WERI-Rb-1 (cell line): ENCODE measurements around the gene RPP30.

Source experiments
- DNase-seq: peaks from one replicate; pipeline ENCODE4 v3.0.0-alpha.2; 2020
- H3K27ac ChIP-seq: fragments of 250-450 bp; sonication (Bioruptor Pico); 2 replicates; pipeline ENCODE4 v1.5.1; 2020; ENCODE audit warnings: mild to moderate bottlenecking, moderate library complexity
- H3K27me3 ChIP-seq: fragments of 250-450 bp; sonication (Bioruptor Pico); 2 replicates; pipeline ENCODE4 v1.5.1; 2021; ENCODE audit warnings: mild to moderate bottlenecking, low read depth, moderate library complexity; ENCODE audit not compliant: insufficient read depth, severe bottlenecking
- H3K36me3 ChIP-seq: fragments of 250-450 bp; sonication (Bioruptor Pico); 2 replicates; pipeline ENCODE4 v1.5.1; 2020; ENCODE audit warnings: mild to moderate bottlenecking, moderate library complexity
- H3K4me3 ChIP-seq: 2 replicates; pipeline ENCODE4 v1.5.1; 2011; ENCODE audit warnings: low read depth, mild to moderate bottlenecking, control low read depth, low read length
- H3K9me3 ChIP-seq: fragments of 250-450 bp; sonication (Bioruptor Pico); 2 replicates; pipeline ENCODE4 v1.5.1; 2021; ENCODE audit warnings: mild to moderate bottlenecking, moderate library complexity; ENCODE audit not compliant: severe bottlenecking
- TF ChIP-seq, protein P1 (sequence below): IDR thresholded peaks from 2 replicates; pipeline ENCODE4 v1.5.1; 2011; ENCODE audit warnings: low read depth, mild to moderate bottlenecking, control low read depth, inconsistent platforms, low read length

Gene RPP30

DNA sequence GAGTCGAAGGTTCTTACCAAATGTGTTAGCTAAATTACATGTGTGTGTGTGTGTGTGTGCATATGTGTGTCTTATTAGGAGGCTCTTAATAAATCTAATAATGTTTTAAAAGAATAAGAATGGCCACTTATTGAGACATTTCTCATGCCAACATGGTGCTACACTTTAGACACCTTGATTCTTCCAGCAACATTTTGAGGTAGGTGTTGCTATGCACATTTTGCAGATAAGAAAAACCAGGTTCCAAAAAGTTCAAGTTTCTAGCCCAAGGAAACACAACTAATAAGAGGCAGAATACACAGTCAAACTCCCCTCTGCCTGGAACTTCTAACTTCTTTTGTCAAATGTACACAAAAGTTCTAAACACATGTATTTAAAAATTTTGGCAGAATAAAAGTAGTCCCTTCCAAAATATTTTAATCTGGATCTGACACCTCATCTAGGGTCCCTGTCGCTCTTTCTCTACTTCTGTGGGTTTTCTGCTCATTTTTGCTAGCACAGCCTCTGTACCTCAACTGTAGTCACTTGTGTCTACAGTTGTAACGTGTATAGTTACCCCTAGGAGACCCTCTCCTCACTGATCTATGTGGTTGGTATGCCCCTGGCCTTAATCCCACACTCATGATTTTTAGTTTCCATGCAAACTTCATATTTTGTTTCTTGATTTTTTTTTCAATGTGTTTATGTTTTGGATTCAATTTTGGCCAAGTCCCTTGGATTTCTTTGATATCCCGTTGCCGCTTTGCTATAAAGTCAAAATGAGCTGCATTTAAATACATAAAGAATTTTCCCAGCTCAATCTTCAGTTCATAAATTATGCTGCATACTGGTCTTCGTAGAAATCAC is 44.8 kb downstream of the RPP30 start:
- Histone ChIP-seq H3K27me3 (no peaks in the 10 kb centered on the region), H3K27ac (no peak overlapping the region), H3K36me3 (no peaks in the 10 kb centered on the region), H3K4me3 (no peak overlapping the region), H3K9me3 (no peaks in the 10 kb centered on the region)
- DNase-seq, result no peak
- TF ChIP-seq, protein P1, sequence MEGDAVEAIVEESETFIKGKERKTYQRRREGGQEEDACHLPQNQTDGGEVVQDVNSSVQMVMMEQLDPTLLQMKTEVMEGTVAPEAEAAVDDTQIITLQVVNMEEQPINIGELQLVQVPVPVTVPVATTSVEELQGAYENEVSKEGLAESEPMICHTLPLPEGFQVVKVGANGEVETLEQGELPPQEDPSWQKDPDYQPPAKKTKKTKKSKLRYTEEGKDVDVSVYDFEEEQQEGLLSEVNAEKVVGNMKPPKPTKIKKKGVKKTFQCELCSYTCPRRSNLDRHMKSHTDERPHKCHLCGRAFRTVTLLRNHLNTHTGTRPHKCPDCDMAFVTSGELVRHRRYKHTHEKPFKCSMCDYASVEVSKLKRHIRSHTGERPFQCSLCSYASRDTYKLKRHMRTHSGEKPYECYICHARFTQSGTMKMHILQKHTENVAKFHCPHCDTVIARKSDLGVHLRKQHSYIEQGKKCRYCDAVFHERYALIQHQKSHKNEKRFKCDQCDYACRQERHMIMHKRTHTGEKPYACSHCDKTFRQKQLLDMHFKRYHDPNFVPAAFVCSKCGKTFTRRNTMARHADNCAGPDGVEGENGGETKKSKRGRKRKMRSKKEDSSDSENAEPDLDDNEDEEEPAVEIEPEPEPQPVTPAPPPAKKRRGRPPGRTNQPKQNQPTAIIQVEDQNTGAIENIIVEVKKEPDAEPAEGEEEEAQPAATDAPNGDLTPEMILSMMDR, result no peak

DNA sequence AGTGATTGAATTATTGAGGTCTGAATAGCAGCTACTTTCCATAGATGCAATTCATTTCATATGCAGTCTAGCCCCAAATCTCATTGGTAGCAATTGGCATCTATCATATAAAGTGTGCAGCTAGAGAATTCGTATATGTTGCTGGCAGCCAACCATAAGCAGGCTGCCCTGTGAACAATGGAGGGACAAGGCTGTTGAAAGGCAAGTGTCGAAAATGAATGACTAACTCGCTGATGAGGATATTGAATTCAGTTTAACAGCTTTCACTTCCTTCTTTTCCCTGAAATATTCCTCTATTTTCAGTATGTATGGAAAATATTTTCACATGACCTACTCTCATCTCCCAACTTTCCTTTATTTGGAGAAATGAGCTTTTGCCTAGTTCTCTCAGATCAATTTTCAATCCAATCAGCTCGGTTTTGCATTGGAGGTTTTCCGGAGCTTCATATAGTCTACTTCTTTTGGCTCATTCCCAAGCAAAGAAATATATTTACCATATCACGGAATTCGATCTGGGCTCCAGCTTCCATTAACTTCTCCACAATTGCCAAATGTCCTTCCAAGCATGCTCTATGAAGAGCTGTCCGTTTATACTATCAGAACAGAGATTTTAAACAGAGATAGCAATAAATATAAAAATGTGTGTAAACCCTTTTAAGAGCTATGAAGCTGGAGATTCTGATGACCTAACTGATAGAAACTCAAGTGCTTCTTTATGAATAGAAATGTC is 45.6 kb downstream of the RPP30 start:
- Histone ChIP-seq H3K27ac (no peak overlapping the region), H3K9me3 (no peaks in the 10 kb centered on the region), H3K4me3 (no peak overlapping the region), H3K27me3 (no peaks in the 10 kb centered on the region), H3K36me3 (no peaks in the 10 kb centered on the region)
- TF ChIP-seq, protein P1, result no peak
- DNase-seq, result no peak

DNA sequence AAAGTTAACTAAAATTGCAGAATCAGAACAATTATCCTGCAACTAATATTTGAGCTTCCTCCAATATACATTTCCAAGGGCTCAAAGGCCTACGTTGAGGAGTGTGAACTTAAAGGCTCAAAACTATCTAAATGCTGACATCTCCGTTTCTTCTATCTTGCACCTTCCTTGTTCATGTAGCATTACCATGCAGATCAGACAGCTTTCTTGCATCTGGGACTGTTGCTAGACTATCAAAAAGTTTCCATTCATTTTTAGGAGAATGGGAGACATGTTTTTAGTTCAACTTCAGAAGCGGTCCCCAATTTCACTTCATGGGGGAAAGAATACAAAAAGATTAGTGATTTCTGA is 46.2 kb downstream of the RPP30 start:
- TF ChIP-seq, protein P1, result no peak
- DNase-seq, result no peak

DNA sequence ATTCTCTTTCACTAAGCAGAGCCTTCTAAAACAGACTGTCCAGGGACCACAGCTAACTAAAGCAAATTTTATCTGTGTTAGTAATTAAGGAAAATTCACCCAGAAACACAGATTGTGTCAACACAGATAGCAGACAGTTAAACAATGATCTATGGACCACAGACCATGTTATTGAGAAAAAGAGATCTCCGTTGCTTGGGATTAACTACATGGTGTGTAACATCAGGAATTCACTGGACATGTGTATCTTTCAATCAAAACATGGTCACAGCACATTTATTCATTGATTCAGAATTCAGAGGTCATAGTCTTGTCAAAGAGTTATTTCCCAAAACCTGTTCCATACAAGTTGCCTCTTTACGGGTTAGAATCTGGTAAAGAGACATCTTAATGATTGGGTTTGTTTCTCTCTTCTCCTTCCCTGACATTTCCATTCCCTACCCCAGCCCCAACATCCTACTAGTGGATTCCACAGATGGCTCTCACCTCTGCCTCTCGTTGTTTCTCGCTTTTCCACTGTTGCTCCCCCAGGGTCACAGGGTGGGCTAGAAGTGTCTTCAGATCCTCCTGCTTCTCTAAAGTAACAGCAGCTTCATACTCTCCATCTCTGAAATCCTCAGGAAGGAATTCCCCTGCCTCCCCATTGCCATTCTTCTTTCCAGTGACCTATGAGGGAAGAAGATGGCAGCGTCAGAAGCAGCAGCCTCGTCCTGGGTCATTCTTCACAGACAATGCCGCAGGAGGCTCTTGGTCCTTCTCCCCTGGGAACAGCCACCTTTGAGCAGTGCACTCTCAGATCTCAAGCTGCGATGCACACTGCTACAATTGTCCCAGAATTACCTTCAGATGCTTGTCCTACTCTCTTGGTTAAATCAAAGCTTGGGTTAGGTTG is 48.2 kb downstream of the RPP30 start:
- H3K27ac ChIP-seq, result no peak overlapping the region
- H3K36me3 ChIP-seq, result no peaks in the 10 kb centered on the region
- TF ChIP-seq, protein P1, result no peak
- no peaks in the 10 kb centered on the region for H3K27me3 ChIP-seq
- no peak overlapping the region for H3K4me3 ChIP-seq
- H3K9me3 ChIP-seq, result no peaks in the 10 kb centered on the region
- DNase-seq, result no peak

More for the DNA sequence above, 46.2 kb downstream of the RPP30 start:
- H3K36me3 ChIP-seq, result no peaks in the 10 kb centered on the region
- H3K27me3 ChIP-seq, result no peaks in the 10 kb centered on the region
- no peak overlapping the region for H3K27ac ChIP-seq
- H3K9me3 ChIP-seq, result no peaks in the 10 kb centered on the region
- no peak overlapping the region for H3K4me3 ChIP-seq

DNA sequence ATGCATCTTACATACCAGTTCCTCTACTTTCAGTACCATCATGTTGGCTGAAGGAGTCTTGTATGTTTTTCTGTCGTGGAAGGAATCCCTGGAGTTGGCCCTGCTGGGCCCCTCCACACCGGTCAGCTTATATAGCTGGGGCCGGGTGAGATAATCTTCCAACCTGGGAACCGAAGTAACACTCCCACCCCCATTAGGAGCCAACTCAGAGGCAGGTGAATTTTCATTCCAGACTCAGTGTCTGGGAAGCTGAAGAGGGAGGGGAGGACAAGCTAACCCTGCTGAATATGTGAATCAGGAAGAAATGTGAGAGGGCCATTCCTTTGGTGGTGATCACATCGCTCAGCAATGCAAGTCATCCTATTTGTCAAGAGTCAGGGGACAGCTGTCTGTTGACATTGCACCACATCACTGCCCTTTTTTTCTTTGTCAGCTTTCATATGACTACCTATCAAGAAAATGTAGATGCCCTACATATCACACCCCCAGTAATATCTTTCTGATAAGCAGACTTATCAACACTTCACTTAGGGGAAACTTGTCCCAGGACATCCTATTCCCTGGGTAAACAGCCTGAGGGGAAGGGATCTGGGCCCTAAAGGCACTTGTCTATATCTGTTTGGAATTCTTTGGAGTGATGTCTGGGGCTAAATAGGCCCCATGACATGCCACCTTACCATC is 49.4 kb downstream of the RPP30 start, which contains the start of gene ANKRD1:
Gene ANKRD1 (minus strand): TSS at position 102 of the 681 bp plus-strand sequence. CDS start 60 bp downstream, at position 42.
- no peaks in the 10 kb centered on the region for H3K9me3 ChIP-seq
- DNase-seq, result no peak
- H3K27ac ChIP-seq, result no peak within 1 kb of the TSS
- no peak within 1 kb of the TSS for H3K4me3 ChIP-seq
- no peaks in the 10 kb centered on the region for H3K36me3 ChIP-seq
- TF ChIP-seq, protein P1, result no peak
- no peaks in the 10 kb centered on the region for H3K27me3 ChIP-seq
